SH-SY5Y (cell line): ENCODE results near the gene PSMG1.

Experiments used
- GATA2 ChIP-seq: IDR thresholded peaks from 2 replicates; pipeline ENCODE4 v1.6.1; 2011; ENCODE audit warnings: mild to moderate bottlenecking, low read depth, low read length
- GATA3 ChIP-seq: IDR thresholded peaks from 2 replicates; pipeline ENCODE4 v1.6.1; 2011; ENCODE audit warnings: low read depth, mild to moderate bottlenecking, low read length, moderate library complexity

PSMG1 gene

DNA sequence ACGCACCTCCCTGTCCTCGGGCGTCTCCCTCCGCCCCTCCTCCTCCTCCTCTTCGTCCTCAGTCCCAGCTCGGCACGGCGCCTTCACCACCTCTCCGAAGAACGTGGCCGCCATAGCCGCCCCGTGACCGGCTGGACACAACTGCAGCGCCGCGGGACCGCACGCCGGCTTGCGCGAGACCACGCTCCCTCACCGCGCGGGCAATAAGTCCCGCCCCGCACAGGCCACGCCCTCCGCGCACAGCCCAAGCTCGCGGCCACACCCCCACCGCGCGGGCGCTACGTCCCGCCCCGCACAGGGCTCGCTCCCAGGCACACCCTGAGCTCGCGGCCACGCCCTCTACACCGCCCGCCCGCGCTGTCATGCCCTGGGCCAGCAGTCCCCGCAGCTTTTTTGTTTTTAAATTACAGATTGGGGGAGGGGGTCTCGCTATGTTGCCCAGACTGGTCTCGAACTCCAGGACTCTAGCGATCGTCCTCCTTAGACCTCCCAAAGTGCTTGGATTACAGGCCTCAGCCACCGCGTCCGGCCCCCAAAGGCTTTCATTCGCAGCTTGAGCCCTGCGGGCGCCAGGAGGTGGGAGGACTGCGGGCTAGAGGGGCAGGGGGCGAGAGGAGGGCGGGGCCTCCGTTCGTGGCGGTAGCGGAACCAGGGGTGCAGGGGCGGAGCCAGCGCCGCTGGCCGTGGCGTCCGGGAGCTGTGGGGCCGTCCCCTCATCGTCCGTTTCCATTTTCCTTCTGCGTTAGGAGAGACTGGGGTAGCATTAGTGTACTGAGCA lies at the start of gene PSMG1:
TSS of gene PSMG1 (minus strand) at position 180 of the 778 bp plus-strand sequence. CDS start at position 114, 66 bp downstream.
- TF ChIP-seq GATA2, result no peak
- TF ChIP-seq GATA3, result no peak

DNA sequence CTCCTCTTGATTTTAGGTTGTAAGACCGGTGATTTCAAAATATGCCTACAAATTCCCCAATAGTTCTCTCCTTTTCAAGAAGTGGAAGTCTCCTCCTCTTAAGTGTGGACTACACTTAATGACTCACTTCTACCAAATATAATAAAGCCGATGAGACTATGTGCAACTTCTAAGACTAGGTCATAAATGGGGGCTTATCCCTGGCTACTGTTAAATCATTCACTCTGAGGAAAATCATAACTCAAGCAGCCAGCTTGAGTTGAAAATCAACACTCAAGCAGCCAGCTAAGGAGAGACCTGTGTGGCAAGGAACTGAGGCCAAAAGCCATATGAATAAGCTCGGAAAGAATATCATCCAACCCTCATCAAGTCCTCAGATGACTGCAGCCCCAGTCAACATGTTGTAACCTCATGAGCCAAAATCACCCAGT lies 49.6 kb upstream of the PSMG1 start:
- TF ChIP-seq GATA2, result no peak
- no peak for TF ChIP-seq GATA3

DNA sequence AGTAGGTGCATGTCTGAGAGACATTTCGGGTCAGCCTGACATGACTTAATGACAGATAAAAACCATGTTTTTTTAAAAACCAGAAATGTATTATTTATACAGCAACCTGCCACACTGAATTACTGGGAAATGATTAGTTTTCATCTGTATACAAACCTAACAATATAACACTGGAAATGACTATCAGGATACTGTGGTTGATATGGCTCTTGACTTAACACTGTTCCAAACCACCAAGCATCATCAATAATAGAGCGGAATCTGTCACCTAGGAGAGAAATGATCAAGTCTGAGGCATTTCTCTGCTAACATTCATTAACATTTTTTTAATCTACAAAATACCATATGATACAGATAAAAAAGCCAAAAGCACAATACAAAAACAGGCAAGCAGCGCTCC lies 41.7 kb upstream of the PSMG1 start:
- TF ChIP-seq GATA2 (no peak), GATA3 (no peak)

GRCh38 chr21:39221997-39222486 lies 38.8 kb upstream of the PSMG1 start:
- TF ChIP-seq GATA3 (no peak), GATA2 (no peak)

GRCh38 chr21:39221282-39221996 lies 38.2 kb upstream of the PSMG1 start:
- no peak for TF ChIP-seq GATA3
- TF ChIP-seq GATA2, result no peak

DNA sequence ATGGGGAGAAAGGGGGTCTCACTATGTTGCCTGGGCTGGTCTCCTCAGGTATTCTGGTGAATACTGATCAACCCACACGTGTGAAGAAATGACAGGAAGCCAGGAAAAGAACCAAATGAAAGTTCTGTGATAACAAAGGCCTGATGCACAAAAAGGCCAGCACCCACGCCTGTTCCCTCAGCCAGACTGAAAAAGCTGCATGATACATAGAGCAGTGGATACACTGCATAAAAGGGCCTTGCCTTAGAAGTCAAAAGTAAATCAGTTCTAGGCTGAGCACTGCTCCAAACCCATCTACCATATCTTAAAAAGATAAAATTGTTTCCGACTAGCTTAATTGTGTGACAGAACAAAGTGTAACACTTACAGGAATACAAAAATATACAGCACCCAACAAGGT lies 36.9 kb upstream of the PSMG1 start:
- no peak for TF ChIP-seq GATA2
- no peak for TF ChIP-seq GATA3

GRCh38 chr21:39218082-39218409 lies 34.8 kb upstream of the PSMG1 start:
- TF ChIP-seq GATA3 (no peak), GATA2 (no peak)

GRCh38 chr21:39217356-39218081 lies 34.3 kb upstream of the PSMG1 start:
- TF ChIP-seq GATA3, result no peak
- no peak for TF ChIP-seq GATA2

DNA sequence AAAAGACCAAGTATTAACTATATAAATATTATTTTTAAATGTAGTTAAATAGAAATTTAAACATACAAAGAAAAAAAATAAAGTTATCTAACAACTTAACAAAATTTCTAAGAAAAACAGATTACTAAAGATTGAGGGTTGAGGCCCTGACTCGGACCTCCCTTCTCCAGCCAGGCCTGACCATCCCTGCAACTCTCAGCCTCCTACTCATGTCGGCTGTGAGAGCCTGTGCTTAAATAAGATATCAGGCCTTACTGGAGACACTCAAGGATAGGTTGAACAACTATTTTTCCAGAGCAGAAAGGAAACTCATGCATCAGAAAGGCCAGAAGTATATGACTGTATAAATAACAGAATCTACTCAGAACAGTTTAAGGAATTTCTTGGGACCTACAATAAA lies 33.0 kb upstream of the PSMG1 start:
- TF ChIP-seq GATA2, result no peak

GRCh38 chr21:39215078-39215477 lies 31.8 kb upstream of the PSMG1 start:
- TF ChIP-seq GATA3 (no peak), GATA2 (no peak)

DNA sequence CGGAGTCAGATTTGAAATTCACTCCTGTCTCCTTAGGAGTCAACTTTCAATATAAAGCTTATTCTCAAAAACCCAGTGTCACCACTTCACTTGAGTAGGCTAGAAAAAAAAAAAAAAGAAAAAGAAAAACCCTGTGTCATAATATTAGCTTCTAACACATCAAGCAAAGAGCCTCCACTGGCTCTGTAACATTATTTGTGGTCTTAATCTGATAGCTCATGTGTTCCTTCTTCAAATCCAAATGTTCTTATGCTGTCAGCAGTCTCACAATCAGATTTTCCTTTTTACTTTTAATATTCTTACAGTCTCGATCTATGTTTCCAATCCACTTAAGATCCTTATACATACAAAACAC lies 26.1 kb upstream of the PSMG1 start:
- TF ChIP-seq GATA3 (no peak), GATA2 (no peak)

GRCh38 chr21:39208624-39209333 lies 25.5 kb upstream of the PSMG1 start:
- TF ChIP-seq GATA3 (no peak), GATA2 (no peak)

GRCh38 chr21:39204134-39204533 lies 20.9 kb upstream of the PSMG1 start:
- TF ChIP-seq GATA2 (no peak), GATA3 (no peak)

- TF ChIP-seq GATA2 (no peak), GATA3 (no peak)
These were observed 15.5 kb upstream of the PSMG1 start for GRCh38 chr21:39198800-39199199.
